Urothelium cell line (cell line): ENCODE measurements around the gene RFNG.

Experiments
- DNase-seq: peaks from one replicate; pipeline ENCODE4 v3.0.0; 2011; ENCODE audit warnings: low spot score, mixed read lengths
- FAIRE-seq: peaks from 2 replicates; lab custom pipeline; 2011; peaks lifted over from hg19 to GRCh38; lab: Jason Lieb, UNC

RFNG gene

GRCh38 chr17:82029990-82030469 lies 21.6 kb downstream of the RFNG start:
- FAIRE-seq (peak; percentile 58), DNase-seq (no peak)

GRCh38 chr17:82029391-82029790 lies 22.2 kb downstream of the RFNG start:
- FAIRE-seq (peak; percentile 59), DNase-seq (no peak)

GRCh38 chr17:82028966-82029365 lies 22.6 kb downstream of the RFNG start:
- FAIRE-seq (no peak), DNase-seq (no peak)

GRCh38 chr17:82028246-82028645 lies 23.4 kb downstream of the RFNG start:
- DNase-seq (no peak), FAIRE-seq (peak; percentile 35)

- no peak for DNase-seq
- FAIRE-seq, result no peak
Observed at GRCh38 chr17:82025401-82026107, 26.1 kb downstream of the RFNG start.

- DNase-seq (no peak), FAIRE-seq (no peak)
Observed at GRCh38 chr17:82024859-82025258, 26.8 kb downstream of the RFNG start.

- DNase-seq, result peak; percentile 51
- no peak for FAIRE-seq
Observed at GRCh38 chr17:82023447-82024241, 28.0 kb downstream of the RFNG start.

- DNase-seq (peak; percentile 100), FAIRE-seq (peak; percentile 98)
Observed at GRCh38 chr17:82022981-82023446, 28.6 kb downstream of the RFNG start, which contains the start of gene LRRC45. Gene LRRC45, plus strand, starts transcription at chr17:82023305. Its CDS starts 339 bp downstream, at chr17:82023644.

GRCh38 chr17:82022310-82022980 lies 29.2 kb downstream of the RFNG start, which contains the start of gene CENPX:
Gene CENPX, minus strand, starts transcription at chr17:82022878. Its CDS starts 17 bp downstream, at chr17:82022861.
- no peak for DNase-seq
- FAIRE-seq, result peak; percentile 74

- no peak for DNase-seq
- no peak for FAIRE-seq
Observed at GRCh38 chr17:82021900-82022309, 29.7 kb downstream of the RFNG start.

GRCh38 chr17:82021107-82021899 lies 30.3 kb downstream of the RFNG start:
- FAIRE-seq (peak; percentile 91), DNase-seq (peak; percentile 73)

GRCh38 chr17:82020572-82021106 lies 31.0 kb downstream of the RFNG start:
- DNase-seq (no peak), FAIRE-seq (peak; percentile 5)

GRCh38 chr17:82019690-82020571 lies 31.7 kb downstream of the RFNG start:
- FAIRE-seq (peak; percentile 9), DNase-seq (peak; percentile 79)

- DNase-seq, result no peak
- FAIRE-seq, result peak; percentile 46
Observed at GRCh38 chr17:82018989-82019689, 32.5 kb downstream of the RFNG start.

- FAIRE-seq, result no peak
- DNase-seq, result no peak
Observed at GRCh38 chr17:82018152-82018988, 33.2 kb downstream of the RFNG start.

- DNase-seq, result no peak
- FAIRE-seq, result no peak
Observed at GRCh38 chr17:82017612-82018151, 33.9 kb downstream of the RFNG start.

- DNase-seq (no peak), FAIRE-seq (no peak)
Observed at GRCh38 chr17:82016875-82017459, 34.6 kb downstream of the RFNG start.
